ENCODE results near the gene FIGNL1.

The FIGNL1 gene

DNA sequence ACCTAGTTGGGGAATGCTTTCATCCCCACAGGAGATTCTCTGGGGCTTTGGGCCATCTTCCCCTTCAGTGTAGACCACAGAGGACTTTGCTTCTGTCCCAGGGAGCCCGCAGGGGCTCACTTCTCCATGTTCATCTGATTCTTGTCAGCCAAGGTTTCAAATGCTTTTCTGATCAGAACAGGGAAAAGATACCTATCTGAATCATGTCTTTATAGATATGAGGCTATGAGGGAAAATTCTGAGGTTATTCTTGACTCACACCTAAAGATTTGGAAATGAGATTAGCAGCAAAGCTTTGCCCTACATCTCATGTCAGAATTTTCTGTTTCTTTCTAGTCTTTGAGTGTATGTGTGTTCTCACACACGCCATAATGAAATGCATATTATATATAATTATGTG lies 53.3 kb downstream of the FIGNL1 start:
- no peaks in the 10 kb centered on the region for H3K36me3 ChIP-seq (ENCODE audit: low read depth)
- H3K4me1 ChIP-seq (ENCODE audit: insufficient read depth, poor library complexity, severe bottlenecking), result no peaks in the 10 kb centered on the region
- no peaks in the 10 kb centered on the region for H3K9me3 ChIP-seq (ENCODE audit: severe bottlenecking)
- DNase-seq (ENCODE audit: low spot score), result no peak
- H3K4me3 ChIP-seq (ENCODE audit: severe bottlenecking), result no peak overlapping the region
- peaks cover 76% of the 10 kb centered on the region for H3K27me3 ChIP-seq (ENCODE audit: insufficient read depth, poor library complexity, severe bottlenecking)
- no peak for ATAC-seq (ENCODE audit: low read depth)
- TF ChIP-seq, protein P1, sequence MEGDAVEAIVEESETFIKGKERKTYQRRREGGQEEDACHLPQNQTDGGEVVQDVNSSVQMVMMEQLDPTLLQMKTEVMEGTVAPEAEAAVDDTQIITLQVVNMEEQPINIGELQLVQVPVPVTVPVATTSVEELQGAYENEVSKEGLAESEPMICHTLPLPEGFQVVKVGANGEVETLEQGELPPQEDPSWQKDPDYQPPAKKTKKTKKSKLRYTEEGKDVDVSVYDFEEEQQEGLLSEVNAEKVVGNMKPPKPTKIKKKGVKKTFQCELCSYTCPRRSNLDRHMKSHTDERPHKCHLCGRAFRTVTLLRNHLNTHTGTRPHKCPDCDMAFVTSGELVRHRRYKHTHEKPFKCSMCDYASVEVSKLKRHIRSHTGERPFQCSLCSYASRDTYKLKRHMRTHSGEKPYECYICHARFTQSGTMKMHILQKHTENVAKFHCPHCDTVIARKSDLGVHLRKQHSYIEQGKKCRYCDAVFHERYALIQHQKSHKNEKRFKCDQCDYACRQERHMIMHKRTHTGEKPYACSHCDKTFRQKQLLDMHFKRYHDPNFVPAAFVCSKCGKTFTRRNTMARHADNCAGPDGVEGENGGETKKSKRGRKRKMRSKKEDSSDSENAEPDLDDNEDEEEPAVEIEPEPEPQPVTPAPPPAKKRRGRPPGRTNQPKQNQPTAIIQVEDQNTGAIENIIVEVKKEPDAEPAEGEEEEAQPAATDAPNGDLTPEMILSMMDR (IDR thresholded peaks at IDR 0.05; ENCODE audit: poor library complexity, severe bottlenecking), result no peak
- H3K27ac ChIP-seq (ENCODE audit: poor library complexity, severe bottlenecking), result no peak overlapping the region

GRCh38 chr7:50394315-50394714 lies 55.8 kb downstream of the FIGNL1 start:
- TF ChIP-seq, protein P1 (IDR thresholded peaks at IDR 0.05; ENCODE audit: poor library complexity, severe bottlenecking), result no peak
- H3K27me3 ChIP-seq (ENCODE audit: insufficient read depth, poor library complexity, severe bottlenecking), result peaks cover 51% of the 10 kb centered on the region
- no peaks in the 10 kb centered on the region for H3K36me3 ChIP-seq (ENCODE audit: low read depth)
- no peaks in the 10 kb centered on the region for H3K9me3 ChIP-seq (ENCODE audit: severe bottlenecking)
- H3K27ac ChIP-seq (ENCODE audit: poor library complexity, severe bottlenecking), result no peak overlapping the region
- no peaks in the 10 kb centered on the region for H3K4me1 ChIP-seq (ENCODE audit: insufficient read depth, poor library complexity, severe bottlenecking)
- no peak for ATAC-seq (ENCODE audit: low read depth)
- no peak for DNase-seq (ENCODE audit: low spot score)
- no peak overlapping the region for H3K4me3 ChIP-seq (ENCODE audit: severe bottlenecking)
